Measurements from ENCODE around the gene SYTL2.

DNA sequence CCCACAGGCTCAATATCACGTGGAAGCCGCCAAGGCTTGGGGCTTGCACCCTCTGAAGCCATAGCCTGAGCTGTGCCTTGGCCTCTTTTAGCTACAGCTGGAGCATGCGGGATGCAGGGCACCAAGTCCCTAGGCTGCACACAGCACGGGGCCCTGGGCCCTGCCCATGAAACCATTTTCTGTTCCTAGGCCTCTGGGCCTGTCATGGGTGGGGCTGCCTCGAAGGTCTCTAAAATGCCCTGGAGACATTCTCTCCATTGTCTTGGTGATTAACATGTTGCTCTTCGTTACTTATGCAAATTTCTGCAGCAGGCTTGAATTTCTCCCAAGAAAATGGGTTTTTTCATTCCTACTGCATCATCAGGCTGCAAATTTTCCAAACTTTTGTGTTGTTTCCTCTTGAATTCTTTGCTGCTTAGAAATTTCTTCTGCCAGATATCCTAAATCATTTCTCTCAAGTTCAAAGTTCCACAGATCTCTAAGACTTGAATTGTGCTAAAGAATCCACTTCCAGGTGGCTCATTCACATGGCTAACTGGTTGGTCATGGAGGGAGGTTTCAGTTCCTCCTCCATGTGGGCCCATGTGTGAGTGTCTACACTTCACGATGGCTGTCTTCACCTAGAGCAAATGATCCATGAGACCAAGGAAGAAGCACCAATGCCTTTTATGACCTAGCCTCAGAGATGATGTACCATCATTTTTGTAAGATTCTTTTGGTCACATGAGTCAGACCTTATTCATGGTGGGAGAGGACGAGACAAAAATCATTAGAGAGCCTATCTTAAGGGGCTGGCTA, 138.6 kb downstream of the SYTL2 start:
- no peak for TF ChIP-seq CTCF (conservative IDR thresholded peaks at IDR 0.05; ENCODE audit: low read depth, low read length)
- no peak for TF ChIP-seq EZH2 (IDR thresholded peaks at IDR 0.05; ENCODE audit: low read length, unreplicated experiment)

Data from PC-3 (cell line).